ENCODE data around the gene CDK19.
"Not testable (repeated sequence)": the region's sequence is repeated elsewhere in the genome, so short reads cannot be mapped to it uniquely, and the experiment has no call there.

Gene CDK19

GRCh38 chr6:110720066-110720465, 95.2 kb downstream of the CDK19 start:
- H3K4me3 ChIP-seq (ENCODE audit: low read length), result no peak overlapping the region
- H3K27me3 ChIP-seq (replicated peaks; ENCODE audit: insufficient read depth, low read length), result no peaks in the 10 kb centered on the region
- H3K36me3 ChIP-seq (replicated peaks; ENCODE audit: insufficient read depth, low read length), result no peaks in the 10 kb centered on the region
- H3F3A ChIP-seq (ENCODE audit: insufficient read depth, low read length), result no peaks in the 10 kb centered on the region
- no peak overlapping the region for H2AFZ ChIP-seq (ENCODE audit: low read length)
- H3K4me1 ChIP-seq (ENCODE audit: low read length), result no peaks in the 10 kb centered on the region
- no peaks in the 10 kb centered on the region for H3K79me2 ChIP-seq (ENCODE audit: low read length)
- H4K20me1 ChIP-seq (ENCODE audit: insufficient read depth, low read length), result no peaks in the 10 kb centered on the region
- no peaks in the 10 kb centered on the region for H3K9me2 ChIP-seq (replicated peaks; ENCODE audit: insufficient read depth, low read length)
- H3K4me2 ChIP-seq (ENCODE audit: low read depth, low read length), result no peak overlapping the region
- H3K9me3 ChIP-seq (replicated peaks; ENCODE audit: insufficient read depth, low read length), result no peaks in the 10 kb centered on the region
- no peak for DNase-seq
- H3K27ac ChIP-seq (ENCODE audit: low read length), result no peak overlapping the region
- H3K9ac ChIP-seq (ENCODE audit: low read length), result no peak overlapping the region
- TF ChIP-seq EZH2 (optimal IDR thresholded peaks at IDR 0.05; ENCODE audit: low read depth, low read length), result no peak
- TF ChIP-seq CTCF (IDR thresholded peaks at IDR 0.05; ENCODE audit: low read length), result no peak
- no peak for TF ChIP-seq EZH2phosphoT487 (IDR thresholded peaks at IDR 0.05; ENCODE audit: low read length)

- H2AFZ ChIP-seq (ENCODE audit: low read length); H3F3A ChIP-seq (ENCODE audit: insufficient read depth, low read length); H3K9me2 ChIP-seq (replicated peaks; ENCODE audit: insufficient read depth, low read length); H3K4me1 ChIP-seq (ENCODE audit: low read length); H3K36me3 ChIP-seq (replicated peaks; ENCODE audit: insufficient read depth, low read length); H3K4me3 ChIP-seq (ENCODE audit: low read length); H3K27ac ChIP-seq (ENCODE audit: low read length); H3K9ac ChIP-seq (ENCODE audit: low read length); H3K27me3 ChIP-seq (replicated peaks; ENCODE audit: insufficient read depth, low read length); DNase-seq; H3K9me3 ChIP-seq (replicated peaks; ENCODE audit: insufficient read depth, low read length); H4K20me1 ChIP-seq (ENCODE audit: insufficient read depth, low read length); H3K4me2 ChIP-seq (ENCODE audit: low read depth, low read length); H3K79me2 ChIP-seq (ENCODE audit: low read length): not testable (repeated sequence)
These were observed 95.7 kb downstream of the CDK19 start for GRCh38 chr6:110719601-110720000.

- H4K20me1 ChIP-seq (ENCODE audit: insufficient read depth, low read length), result no peaks in the 10 kb centered on the region
- no peaks in the 10 kb centered on the region for H3K9me3 ChIP-seq (replicated peaks; ENCODE audit: insufficient read depth, low read length)
- no peaks in the 10 kb centered on the region for H3K9me2 ChIP-seq (replicated peaks; ENCODE audit: insufficient read depth, low read length)
- no peak for TF ChIP-seq EZH2 (optimal IDR thresholded peaks at IDR 0.05; ENCODE audit: low read depth, low read length)
- no peak for TF ChIP-seq EZH2phosphoT487 (IDR thresholded peaks at IDR 0.05; ENCODE audit: low read length)
- TF ChIP-seq CTCF (IDR thresholded peaks at IDR 0.05; ENCODE audit: low read length), result no peak
- H3K4me3 ChIP-seq (ENCODE audit: low read length), result no peak overlapping the region
- H3K27ac ChIP-seq (ENCODE audit: low read length), result no peak overlapping the region
- no peaks in the 10 kb centered on the region for H3K27me3 ChIP-seq (replicated peaks; ENCODE audit: insufficient read depth, low read length)
- no peaks in the 10 kb centered on the region for H3K36me3 ChIP-seq (replicated peaks; ENCODE audit: insufficient read depth, low read length)
- H3K9ac ChIP-seq (ENCODE audit: low read length), result no peak overlapping the region
- H3K4me2 ChIP-seq (ENCODE audit: low read depth, low read length), result no peak overlapping the region
- no peak for DNase-seq
- no peaks in the 10 kb centered on the region for H3F3A ChIP-seq (ENCODE audit: insufficient read depth, low read length)
- no peaks in the 10 kb centered on the region for H3K4me1 ChIP-seq (ENCODE audit: low read length)
- no peak overlapping the region for H2AFZ ChIP-seq (ENCODE audit: low read length)
- no peaks in the 10 kb centered on the region for H3K79me2 ChIP-seq (ENCODE audit: low read length)
These were observed 101.1 kb downstream of the CDK19 start for GRCh38 chr6:110714143-110714542.

- no peak overlapping the region for H3K4me2 ChIP-seq (ENCODE audit: low read depth, low read length)
- no peak for DNase-seq
- H3K9me3 ChIP-seq (replicated peaks; ENCODE audit: insufficient read depth, low read length), result no peaks in the 10 kb centered on the region
- no peak for TF ChIP-seq EZH2 (optimal IDR thresholded peaks at IDR 0.05; ENCODE audit: low read depth, low read length)
- TF ChIP-seq CTCF (IDR thresholded peaks at IDR 0.05; ENCODE audit: low read length), result no peak
- TF ChIP-seq EZH2phosphoT487 (IDR thresholded peaks at IDR 0.05; ENCODE audit: low read length), result no peak
- no peak overlapping the region for H3K27ac ChIP-seq (ENCODE audit: low read length)
- H2AFZ ChIP-seq (ENCODE audit: low read length), result no peak overlapping the region
- H3K36me3 ChIP-seq (replicated peaks; ENCODE audit: insufficient read depth, low read length), result no peaks in the 10 kb centered on the region
- H3F3A ChIP-seq (ENCODE audit: insufficient read depth, low read length), result no peaks in the 10 kb centered on the region
- no peak overlapping the region for H3K9ac ChIP-seq (ENCODE audit: low read length)
- H3K4me1 ChIP-seq (ENCODE audit: low read length), result no peaks in the 10 kb centered on the region
- no peaks in the 10 kb centered on the region for H4K20me1 ChIP-seq (ENCODE audit: insufficient read depth, low read length)
- no peak overlapping the region for H3K4me3 ChIP-seq (ENCODE audit: low read length)
- no peaks in the 10 kb centered on the region for H3K9me2 ChIP-seq (replicated peaks; ENCODE audit: insufficient read depth, low read length)
- H3K27me3 ChIP-seq (replicated peaks; ENCODE audit: insufficient read depth, low read length), result no peaks in the 10 kb centered on the region
- H3K79me2 ChIP-seq (ENCODE audit: low read length), result no peaks in the 10 kb centered on the region
These were observed 103.0 kb downstream of the CDK19 start for GRCh38 chr6:110712238-110712637.

Data from MM.1S (cell line).